WI38 (cell line): Measurements from ENCODE around the gene SLC39A11.

ENCODE experiments used
- H3K4me3 ChIP-seq: 2 replicates; pipeline ENCODE4 v1.5.1; 2011; ENCODE audit warnings: low read depth, mild to moderate bottlenecking, control low read depth, low read length
- CTCF ChIP-seq: IDR thresholded peaks from 2 replicates; pipeline ENCODE4 v1.5.1; 2012; ENCODE audit warnings: low read depth, mild to moderate bottlenecking, control low read depth, low read length

The SLC39A11 gene

GRCh38 chr17:72976971-72977770 lies 115.3 kb downstream of the SLC39A11 start:
- H3K4me3 ChIP-seq, result 0 out of 2 replicates have a peak overlapping the region, but pooled peaks have one; percentile 8

GRCh38 chr17:72975509-72975908 lies 117.0 kb downstream of the SLC39A11 start:
- no peak for TF ChIP-seq CTCF
- no peak overlapping the region for H3K4me3 ChIP-seq

More at GRCh38 chr17:72976971-72977770, 115.3 kb downstream of the SLC39A11 start:
- no peak for TF ChIP-seq CTCF

GRCh38 chr17:72974605-72975232 lies 117.8 kb downstream of the SLC39A11 start:
- no peak overlapping the region for H3K4me3 ChIP-seq
- TF ChIP-seq CTCF, result no peak

GRCh38 chr17:72972263-72972951 lies 120.1 kb downstream of the SLC39A11 start:
- no peak for TF ChIP-seq CTCF
- H3K4me3 ChIP-seq, result no peak overlapping the region

- TF ChIP-seq CTCF, result no peak
- no peak overlapping the region for H3K4me3 ChIP-seq
These were observed 121.1 kb downstream of the SLC39A11 start for GRCh38 chr17:72971226-72971880.

GRCh38 chr17:72970797-72971196 lies 121.7 kb downstream of the SLC39A11 start:
- no peak overlapping the region for H3K4me3 ChIP-seq
- no peak for TF ChIP-seq CTCF
